ENCODE results near the gene CCDC152. TPM values are rescaled to one million over a fixed set of nuclear protein-coding genes. Genes with fewer than 3 reads are reported as not detected.

Gene CCDC152
- polyA plus RNA-seq, 1 donor (not counting 4 experiments of a cell fraction or from before 2014, with no cell fraction given): 0.71 TPM

GRCh38 chr5:42740920-42741319 lies 15.7 kb upstream of the CCDC152 start:
- no peaks in the 10 kb centered on the region for H3K27me3 ChIP-seq (ENCODE audit: control insufficient read depth, extremely low read depth, insufficient read depth, low read length)
- TF ChIP-seq CTCF (optimal IDR thresholded peaks at IDR 0.05 in 1 of 3, IDR thresholded peaks at IDR 0.05 in 1 of 3, conservative IDR thresholded peaks at IDR 0.05 in 1 of 3; ENCODE audit: extremely low read depth in 1 of 3, insufficient read depth in 2 of 3, low read length in 3 of 3): no peak
- no peak for TF ChIP-seq EZH2 (IDR thresholded peaks at IDR 0.05; ENCODE audit: low read length)
- no peaks in the 10 kb centered on the region for H3K4me1 ChIP-seq (ENCODE audit: control insufficient read depth, extremely low read depth, insufficient read depth, low read length)
- DNase-seq (ENCODE audit: low read depth, low spot score) (no peak), FAIRE-seq (no peak)
- H3K9ac ChIP-seq (ENCODE audit: control insufficient read depth, extremely low read depth, insufficient read depth, low read length): no peak overlapping the region
- H4K20me1 ChIP-seq (ENCODE audit: control insufficient read depth, extremely low read depth, insufficient read depth, low read length): no peaks in the 10 kb centered on the region
- no peak overlapping the region for H2AFZ ChIP-seq (ENCODE audit: control insufficient read depth, low read length)
- no peak overlapping the region for H3K4me3 ChIP-seq (ENCODE audit: control insufficient read depth in 2 of 3, extremely low read depth in 1 of 3, insufficient read depth in 2 of 3, low read depth in 1 of 3, low read length in 3 of 3)
- H3K4me2 ChIP-seq (ENCODE audit: control insufficient read depth, extremely low read depth, insufficient read depth, low read depth, low read length): no peak overlapping the region
- no peaks in the 10 kb centered on the region for H3K9me1 ChIP-seq (ENCODE audit: control insufficient read depth, extremely low read depth, insufficient read depth, low read length)
- no peaks in the 10 kb centered on the region for H3K79me2 ChIP-seq (ENCODE audit: control insufficient read depth, insufficient read depth, low read length)
- no peak overlapping the region for H3K27ac ChIP-seq (ENCODE audit: control insufficient read depth, insufficient read depth, low read length)
- H3K9me3 ChIP-seq (ENCODE audit: control insufficient read depth, low read depth, low read length): no peaks in the 10 kb centered on the region
- no peaks in the 10 kb centered on the region for H3K36me3 ChIP-seq (ENCODE audit: control insufficient read depth in 2 of 2, extremely low read depth in 1 of 2, insufficient read depth in 2 of 2, low read length in 2 of 2)
- dilution Hi-C loops (cut with MboI; ENCODE audit: extremely low pct_ligation_motif_present, low sequenced_read_pairs): no loop called here

- Histone ChIP-seq H3K9ac (ENCODE audit: control insufficient read depth, extremely low read depth, insufficient read depth, low read length) (no peak overlapping the region), H3K9me3 (ENCODE audit: control insufficient read depth, low read depth, low read length) (no peaks in the 10 kb centered on the region), H3K27ac (ENCODE audit: control insufficient read depth, insufficient read depth, low read length) (no peak overlapping the region), H2AFZ (ENCODE audit: control insufficient read depth, low read length) (no peak overlapping the region), H3K79me2 (ENCODE audit: control insufficient read depth, insufficient read depth, low read length) (no peaks in the 10 kb centered on the region), H3K4me2 (ENCODE audit: control insufficient read depth, extremely low read depth, insufficient read depth, low read depth, low read length) (no peak overlapping the region), H3K27me3 (ENCODE audit: control insufficient read depth, extremely low read depth, insufficient read depth, low read length) (no peaks in the 10 kb centered on the region), H3K4me3 (ENCODE audit: control insufficient read depth in 2 of 3, extremely low read depth in 1 of 3, insufficient read depth in 2 of 3, low read depth in 1 of 3, low read length in 3 of 3) (no peak overlapping the region), H4K20me1 (ENCODE audit: control insufficient read depth, extremely low read depth, insufficient read depth, low read length) (no peaks in the 10 kb centered on the region), H3K9me1 (ENCODE audit: control insufficient read depth, extremely low read depth, insufficient read depth, low read length) (no peaks in the 10 kb centered on the region), H3K4me1 (ENCODE audit: control insufficient read depth, extremely low read depth, insufficient read depth, low read length) (no peaks in the 10 kb centered on the region), H3K36me3 (ENCODE audit: control insufficient read depth in 2 of 2, extremely low read depth in 1 of 2, insufficient read depth in 2 of 2, low read length in 2 of 2) (no peaks in the 10 kb centered on the region)
- dilution Hi-C loops (cut with MboI; ENCODE audit: extremely low pct_ligation_motif_present, low sequenced_read_pairs): no loop called here
- TF ChIP-seq EZH2 (IDR thresholded peaks at IDR 0.05; ENCODE audit: low read length): no peak
- TF ChIP-seq CTCF (optimal IDR thresholded peaks at IDR 0.05 in 1 of 3, IDR thresholded peaks at IDR 0.05 in 1 of 3, conservative IDR thresholded peaks at IDR 0.05 in 1 of 3; ENCODE audit: extremely low read depth in 1 of 3, insufficient read depth in 2 of 3, low read length in 3 of 3): peak; percentile 40 to 61 (median 54)
- no peak for FAIRE-seq
- DNase-seq (ENCODE audit: low read depth, low spot score): no peak
These were observed 11.2 kb upstream of the CCDC152 start for GRCh38 chr5:42745426-42745825.
